Skin epidermis (tissue), 12 donors: Measurements from ENCODE around the gene CSAG2.
"Not testable (repeated sequence)": the region's sequence is repeated elsewhere in the genome, so short reads cannot be mapped to it uniquely, and the experiment has no call there.

Experiments
- H3K27ac ChIP-seq, 21 experiments: fragments of 200-600 bp; sonication (generic) in 11 of 21; one replicate each; pipeline ENCODE4 v1.5.0; 2020; ENCODE audit warnings: mild to moderate bottlenecking in 3 of 21, inconsistent platforms in 2 of 21, moderate library complexity in 2 of 21
- H3K4me3 ChIP-seq, 7 experiments: fragments of 200-600 bp; sonication (generic) in 2 of 7; one replicate each; pipeline ENCODE4 v1.5.0; 2020; ENCODE audit warnings: inconsistent platforms in 2 of 7, mild to moderate bottlenecking in 2 of 7, moderate library complexity in 1 of 7

Gene CSAG2, protein sequence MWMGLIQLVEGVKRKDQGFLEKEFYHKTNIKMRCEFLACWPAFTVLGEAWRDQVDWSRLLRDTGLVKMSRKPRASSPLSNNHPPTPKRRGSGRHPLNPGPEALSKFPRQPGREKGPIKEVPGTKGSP

DNA sequence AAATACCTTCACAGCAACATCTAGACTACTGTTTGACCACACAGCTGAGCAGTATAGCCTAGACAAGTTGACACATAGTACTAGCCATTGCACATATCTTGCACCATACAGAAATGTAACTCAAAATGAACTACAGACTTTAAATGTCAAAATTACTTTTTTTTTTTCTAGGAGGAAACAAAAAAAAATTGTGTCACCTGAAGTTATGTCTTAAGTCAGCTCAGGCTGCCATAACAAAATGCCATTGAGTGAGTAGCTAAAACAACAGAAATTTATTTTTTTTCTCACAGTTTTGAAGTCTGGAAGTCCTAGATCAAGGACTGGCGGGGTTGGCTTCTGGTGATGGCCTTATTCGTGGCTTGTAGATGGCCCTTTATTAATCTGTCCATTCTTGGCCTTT, at the start of gene CSAG2:
Gene CSAG2 (minus strand): TSS at position 101 of the 400 bp plus-strand sequence. CDS start 161 bp downstream, outside the sequence.
- not testable (repeated sequence) for H3K27ac ChIP-seq, H3K4me3 ChIP-seq

DNA sequence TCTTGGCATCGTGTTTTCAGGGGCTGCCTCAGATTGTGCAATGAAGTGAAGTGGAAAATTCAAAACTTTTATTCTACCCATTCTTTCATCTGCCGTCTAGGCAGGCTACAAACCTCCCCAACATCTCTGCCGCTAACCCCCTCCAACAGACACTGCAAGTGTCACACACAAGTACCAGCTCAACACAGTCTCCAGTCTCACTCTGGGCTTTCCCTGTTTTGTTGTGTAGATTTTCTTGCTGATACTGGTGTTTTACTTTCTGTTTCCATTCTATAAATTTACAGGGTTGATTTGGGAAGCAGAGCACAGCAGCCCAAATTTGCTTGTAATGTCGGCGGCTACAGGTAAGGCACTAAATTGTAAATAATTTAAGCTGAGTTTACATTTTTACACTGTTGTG, 45.8 kb upstream of the CSAG2 start:
- H3K4me3 ChIP-seq, H3K27ac ChIP-seq: not testable (repeated sequence)

DNA sequence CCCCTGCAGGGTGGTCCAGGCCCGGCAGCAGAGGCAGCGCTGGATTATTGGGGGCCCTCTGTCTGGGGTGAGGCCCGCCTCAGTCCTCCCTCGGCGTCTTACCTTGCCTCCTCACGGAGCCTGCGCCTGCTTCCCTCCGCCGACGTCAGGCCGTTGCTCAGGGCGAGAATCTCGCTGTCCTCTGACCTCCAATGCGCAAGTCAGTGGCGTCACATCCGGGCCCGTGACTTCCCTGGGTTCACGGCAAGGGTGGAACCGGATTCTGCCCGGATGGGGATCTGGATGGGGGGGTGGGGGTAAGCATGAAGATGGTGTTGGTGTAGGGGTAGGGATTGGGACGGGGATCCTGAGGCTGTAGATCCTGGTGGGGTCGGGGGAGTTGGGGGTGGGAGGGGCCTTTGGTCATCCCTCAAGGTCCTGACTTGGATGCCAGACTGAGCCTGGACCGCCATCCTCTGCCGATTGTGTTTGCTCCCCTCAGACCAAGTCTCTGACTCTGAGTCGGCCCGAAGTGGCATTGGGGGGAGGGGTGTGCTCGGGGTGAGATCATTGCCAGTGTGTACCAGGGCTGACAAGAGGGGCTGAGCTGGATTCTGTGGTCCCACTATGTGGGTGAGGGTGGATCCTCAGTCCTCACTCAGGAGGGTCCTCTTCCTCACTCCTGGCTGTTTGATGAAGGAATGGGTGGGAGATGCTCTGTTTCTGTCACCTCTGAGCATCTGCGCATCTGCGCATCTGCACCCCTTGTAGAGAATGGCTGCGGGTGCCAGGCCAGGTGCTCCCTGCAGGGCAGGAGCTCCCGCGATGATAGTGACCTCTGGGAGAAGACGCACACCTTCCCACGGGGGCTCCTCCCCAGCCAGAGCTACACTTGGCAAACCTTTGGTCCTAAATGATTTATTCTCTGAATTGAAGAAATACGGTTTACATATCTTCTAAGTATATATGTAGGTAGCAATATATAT, 44.9 kb upstream of the CSAG2 start, which contains the start of gene MAGEA2:
Gene MAGEA2 (minus strand): TSS at position 157 of the 965 bp plus-strand sequence. CDS start 2,479 bp downstream, outside the sequence.
- not testable (repeated sequence) for H3K27ac ChIP-seq, H3K4me3 ChIP-seq

DNA sequence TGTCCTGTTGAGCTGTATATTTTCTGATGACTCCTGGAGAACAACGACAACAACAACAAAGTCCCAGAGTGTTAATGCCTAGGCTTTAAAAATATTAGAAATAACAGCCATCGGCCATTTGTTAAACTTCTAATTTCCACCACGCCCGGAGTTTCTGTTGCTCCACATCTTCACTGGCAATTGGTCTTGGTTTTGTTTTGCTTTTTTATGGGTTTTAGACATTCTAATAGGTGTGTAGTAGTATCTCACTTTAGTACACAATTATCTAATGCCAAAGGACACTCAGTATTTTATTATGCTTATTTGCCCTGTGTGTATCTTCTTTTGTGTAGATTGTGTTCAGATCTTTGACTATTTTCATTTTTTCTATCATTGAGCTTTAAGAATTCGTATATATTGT, 29.5 kb upstream of the CSAG2 start:
- Histone ChIP-seq H3K27ac (no peak overlapping the region), H3K4me3 (no peak overlapping the region)

DNA sequence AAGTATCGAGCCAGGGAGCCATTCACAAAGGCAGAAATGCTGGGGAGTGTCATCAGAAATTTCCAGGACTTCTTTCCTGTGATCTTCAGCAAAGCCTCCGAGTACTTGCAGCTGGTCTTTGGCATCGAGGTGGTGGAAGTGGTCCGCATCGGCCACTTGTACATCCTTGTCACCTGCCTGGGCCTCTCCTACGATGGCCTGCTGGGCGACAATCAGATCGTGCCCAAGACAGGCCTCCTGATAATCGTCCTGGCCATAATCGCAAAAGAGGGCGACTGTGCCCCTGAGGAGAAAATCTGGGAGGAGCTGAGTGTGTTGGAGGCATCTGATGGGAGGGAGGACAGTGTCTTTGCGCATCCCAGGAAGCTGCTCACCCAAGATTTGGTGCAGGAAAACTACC, 27.5 kb upstream of the CSAG2 start:
- not testable (repeated sequence) for H3K4me3 ChIP-seq, H3K27ac ChIP-seq

DNA sequence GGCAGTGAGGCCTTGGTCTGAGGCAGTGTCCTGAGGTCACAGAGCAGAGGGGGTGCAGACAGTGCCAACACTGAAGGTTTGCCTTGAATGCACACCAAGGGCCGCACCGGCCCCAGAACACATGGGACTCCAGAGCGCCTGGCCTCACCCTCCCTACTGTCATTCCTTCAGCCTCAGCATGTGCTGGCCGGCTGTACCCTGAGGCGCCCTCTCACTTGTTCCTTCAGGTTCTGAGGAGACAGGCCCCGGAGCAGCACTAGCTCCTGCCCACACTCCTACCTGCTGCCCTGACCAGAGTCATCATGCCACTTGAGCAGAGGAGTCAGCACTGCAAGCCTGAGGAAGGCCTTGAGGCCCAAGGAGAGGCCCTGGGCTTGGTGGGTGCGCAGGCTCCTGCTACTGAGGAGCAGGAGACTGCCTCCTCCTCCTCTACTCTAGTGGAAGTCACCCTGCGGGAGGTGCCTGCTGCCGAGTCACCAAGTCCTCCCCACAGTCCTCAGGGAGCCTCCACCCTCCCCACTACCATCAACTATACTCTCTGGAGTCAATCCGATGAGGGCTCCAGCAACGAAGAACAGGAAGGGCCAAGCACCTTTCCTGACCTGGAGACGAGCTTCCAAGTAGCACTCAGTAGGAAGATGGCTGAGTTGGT, 26.9 kb upstream of the CSAG2 start:
- no peak overlapping the region for H3K4me3 ChIP-seq

DNA sequence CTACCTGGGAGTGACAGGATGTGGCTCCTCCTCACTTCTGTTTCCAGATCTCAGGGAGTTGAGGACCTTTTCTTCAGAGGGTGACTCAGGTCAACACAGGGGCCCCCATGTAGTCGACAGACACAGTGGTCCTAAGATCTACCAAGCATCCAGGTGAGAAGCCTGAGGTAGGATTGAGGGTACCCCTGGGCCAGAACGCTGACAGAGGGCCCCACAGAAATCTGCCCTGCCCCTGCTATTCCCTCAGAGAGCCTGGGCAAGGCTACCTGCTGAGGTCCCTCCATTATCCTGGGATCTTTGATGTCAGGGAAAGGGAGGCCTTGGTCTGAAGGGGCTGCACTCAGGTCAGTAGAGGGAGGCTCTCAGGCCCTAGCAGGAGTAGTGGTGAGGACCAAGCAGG, 26.0 kb upstream of the CSAG2 start:
- no peak overlapping the region for H3K4me3 ChIP-seq
- H3K27ac ChIP-seq: no peak overlapping the region

More for the DNA sequence above, 26.9 kb upstream of the CSAG2 start:
- no peak overlapping the region for H3K27ac ChIP-seq

DNA sequence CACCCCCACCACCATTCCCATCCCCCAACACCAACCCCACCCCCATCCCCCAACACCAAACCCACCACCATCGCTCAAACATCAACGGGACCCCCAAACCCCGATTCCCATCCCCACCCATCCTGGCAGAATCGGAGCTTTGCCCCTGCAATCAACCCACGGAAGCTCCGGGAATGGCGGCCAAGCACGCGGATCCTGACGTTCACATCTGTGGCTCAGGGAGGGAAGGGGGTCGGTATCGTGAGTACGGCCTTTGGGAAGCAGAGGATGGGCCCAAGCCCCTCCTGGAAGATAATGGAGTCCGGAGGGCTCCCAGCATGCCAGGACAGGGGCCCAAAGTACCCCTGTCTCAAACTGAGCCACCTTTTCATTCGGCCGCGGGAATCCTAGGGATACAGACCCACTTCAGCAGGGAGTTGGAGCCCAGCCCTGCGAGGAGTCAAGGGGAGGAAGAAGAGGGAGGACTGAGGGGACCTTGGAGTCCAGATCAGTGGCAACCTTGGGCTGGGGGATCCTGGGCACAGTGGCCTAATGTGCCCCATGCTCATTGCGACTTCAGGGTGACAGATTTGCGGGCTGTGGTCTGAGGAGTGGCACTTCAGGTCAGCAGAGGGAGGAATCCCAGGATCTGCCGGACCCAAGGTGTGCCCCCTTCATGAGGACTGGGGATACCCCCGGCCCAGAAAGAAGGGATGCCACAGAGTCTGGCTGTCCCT, 25.2 kb upstream of the CSAG2 start:
- not testable (repeated sequence) for H3K27ac ChIP-seq, H3K4me3 ChIP-seq

DNA sequence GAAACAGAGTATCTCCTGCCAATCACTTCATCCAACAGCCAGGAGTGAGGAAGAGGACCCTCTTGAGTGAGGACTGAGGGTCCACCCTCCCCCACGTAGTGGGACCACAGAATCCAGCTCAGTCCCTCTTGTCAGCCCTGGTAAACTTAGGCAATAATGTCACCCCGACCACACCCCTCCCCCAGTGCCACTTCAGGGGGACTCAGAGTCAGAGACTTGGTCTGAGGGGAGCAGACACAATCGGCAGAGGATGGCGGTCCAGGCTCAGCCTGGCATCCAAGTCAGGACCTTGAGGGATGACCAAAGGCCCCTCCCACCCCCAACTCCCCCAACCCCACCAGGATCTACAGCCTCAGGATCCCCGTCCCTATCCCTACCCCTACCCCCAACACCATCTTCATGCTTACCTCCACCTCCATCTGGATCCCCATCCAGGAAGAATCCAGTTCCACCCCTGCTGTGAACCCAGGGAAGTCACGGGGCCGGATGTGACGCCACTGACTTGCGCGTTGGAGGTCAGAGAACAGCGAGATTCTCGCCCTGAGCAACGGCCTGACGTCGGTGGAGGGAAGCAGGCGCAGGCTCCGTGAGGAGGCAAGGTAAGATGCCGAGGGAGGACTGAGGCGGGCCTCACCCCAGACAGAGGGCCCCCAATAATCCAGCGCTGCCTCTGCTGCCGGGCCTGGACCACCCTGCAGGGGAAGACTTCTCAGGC, 24.3 kb upstream of the CSAG2 start, which contains the start of the genes CSAG1 and MAGEA12:
Gene CSAG1 (minus strand): TSS at position 461 of the 715 bp plus-strand sequence. CDS start 1,261 bp downstream, outside the sequence.
Gene MAGEA12 (plus strand): TSS at position 497 of the 715 bp plus-strand sequence. CDS start 2,405 bp downstream, outside the sequence.
- no peak within 1 kb of the TSS for H3K27ac ChIP-seq

DNA sequence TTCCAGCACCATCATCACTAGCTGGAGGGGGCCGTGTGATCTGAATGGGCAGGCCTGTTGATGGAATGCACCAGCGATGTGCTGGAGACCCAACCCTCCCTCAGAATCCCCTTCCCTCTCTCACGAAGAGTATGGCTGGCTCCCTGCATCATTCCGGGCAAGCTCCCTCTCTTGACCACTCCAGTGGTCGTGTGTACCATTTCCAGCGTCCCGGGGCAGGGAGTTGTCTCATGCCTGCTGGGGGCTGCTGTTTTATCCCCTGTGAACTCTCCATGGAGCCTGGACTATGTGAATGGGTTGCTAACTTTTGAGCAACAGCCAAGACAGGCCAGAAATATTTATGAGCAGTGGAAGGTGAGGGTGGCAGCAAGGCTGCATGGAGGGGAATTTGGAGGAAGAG, 16.3 kb upstream of the CSAG2 start:
- H3K4me3 ChIP-seq: no peak overlapping the region
- H3K27ac ChIP-seq: no peak overlapping the region

More for the DNA sequence above, 24.3 kb upstream of the CSAG2 start, which contains the start of the genes CSAG1 and MAGEA12:
- H3K4me3 ChIP-seq: no peak within 1 kb of the TSS

DNA sequence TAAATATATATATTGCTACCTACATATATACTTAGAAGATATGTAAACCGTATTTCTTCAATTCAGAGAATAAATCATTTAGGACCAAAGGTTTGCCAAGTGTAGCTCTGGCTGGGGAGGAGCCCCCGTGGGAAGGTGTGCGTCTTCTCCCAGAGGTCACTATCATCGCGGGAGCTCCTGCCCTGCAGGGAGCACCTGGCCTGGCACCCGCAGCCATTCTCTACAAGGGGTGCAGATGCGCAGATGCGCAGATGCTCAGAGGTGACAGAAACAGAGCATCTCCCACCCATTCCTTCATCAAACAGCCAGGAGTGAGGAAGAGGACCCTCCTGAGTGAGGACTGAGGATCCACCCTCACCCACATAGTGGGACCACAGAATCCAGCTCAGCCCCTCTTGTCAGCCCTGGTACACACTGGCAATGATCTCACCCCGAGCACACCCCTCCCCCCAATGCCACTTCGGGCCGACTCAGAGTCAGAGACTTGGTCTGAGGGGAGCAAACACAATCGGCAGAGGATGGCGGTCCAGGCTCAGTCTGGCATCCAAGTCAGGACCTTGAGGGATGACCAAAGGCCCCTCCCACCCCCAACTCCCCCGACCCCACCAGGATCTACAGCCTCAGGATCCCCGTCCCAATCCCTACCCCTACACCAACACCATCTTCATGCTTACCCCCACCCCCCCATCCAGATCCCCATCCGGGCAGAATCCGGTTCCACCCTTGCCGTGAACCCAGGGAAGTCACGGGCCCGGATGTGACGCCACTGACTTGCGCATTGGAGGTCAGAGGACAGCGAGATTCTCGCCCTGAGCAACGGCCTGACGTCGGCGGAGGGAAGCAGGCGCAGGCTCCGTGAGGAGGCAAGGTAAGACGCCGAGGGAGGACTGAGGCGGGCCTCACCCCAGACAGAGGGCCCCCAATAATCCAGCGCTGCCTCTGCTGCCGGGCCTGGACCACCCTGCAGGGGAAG, 5.0 kb upstream of the CSAG2 start, which contains the start of gene MAGEA2B:
Gene MAGEA2B (plus strand): TSS at position 814 of the 973 bp plus-strand sequence. CDS start 2,479 bp downstream, outside the sequence.
- not testable (repeated sequence) for H3K27ac ChIP-seq, H3K4me3 ChIP-seq

DNA sequence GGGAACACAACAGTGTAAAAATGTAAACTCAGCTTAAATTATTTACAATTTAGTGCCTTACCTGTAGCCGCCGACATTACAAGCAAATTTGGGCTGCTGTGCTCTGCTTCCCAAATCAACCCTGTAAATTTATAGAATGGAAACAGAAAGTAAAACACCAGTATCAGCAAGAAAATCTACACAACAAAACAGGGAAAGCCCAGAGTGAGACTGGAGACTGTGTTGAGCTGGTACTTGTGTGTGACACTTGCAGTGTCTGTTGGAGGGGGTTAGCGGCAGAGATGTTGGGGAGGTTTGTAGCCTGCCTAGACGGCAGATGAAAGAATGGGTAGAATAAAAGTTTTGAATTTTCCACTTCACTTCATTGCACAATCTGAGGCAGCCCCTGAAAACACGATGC, 4.1 kb upstream of the CSAG2 start:
- H3K27ac ChIP-seq, H3K4me3 ChIP-seq: not testable (repeated sequence)

DNA sequence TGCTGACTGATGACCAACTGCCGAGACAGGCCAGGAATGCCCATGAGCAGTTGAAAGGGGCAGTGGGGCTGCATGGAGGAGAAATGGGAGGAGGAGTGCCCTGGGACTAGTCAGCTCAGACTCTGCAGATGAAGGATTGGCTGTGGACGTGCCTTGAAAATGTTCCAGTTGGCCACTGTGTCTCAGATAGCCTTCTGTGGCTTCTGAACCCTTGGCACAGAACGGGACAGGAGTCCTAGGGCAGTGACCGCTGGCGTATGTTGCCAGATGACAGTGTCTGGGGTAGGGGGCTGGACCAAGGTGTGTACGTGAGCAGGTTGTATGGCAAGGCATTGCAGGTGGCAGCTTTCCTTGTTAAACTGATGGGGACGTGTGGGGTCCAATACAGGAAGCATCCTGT, 2.6 kb downstream of the CSAG2 start:
- not testable (repeated sequence) for H3K4me3 ChIP-seq, H3K27ac ChIP-seq

DNA sequence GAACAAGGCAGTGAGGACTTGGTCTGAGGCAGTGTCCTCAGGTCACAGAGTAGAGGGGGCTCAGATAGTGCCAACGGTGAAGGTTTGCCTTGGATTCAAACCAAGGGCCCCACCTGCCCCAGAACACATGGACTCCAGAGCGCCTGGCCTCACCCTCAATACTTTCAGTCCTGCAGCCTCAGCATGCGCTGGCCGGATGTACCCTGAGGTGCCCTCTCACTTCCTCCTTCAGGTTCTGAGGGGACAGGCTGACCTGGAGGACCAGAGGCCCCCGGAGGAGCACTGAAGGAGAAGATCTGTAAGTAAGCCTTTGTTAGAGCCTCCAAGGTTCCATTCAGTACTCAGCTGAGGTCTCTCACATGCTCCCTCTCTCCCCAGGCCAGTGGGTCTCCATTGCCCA, 8.7 kb downstream of the CSAG2 start:
- H3K27ac ChIP-seq, H3K4me3 ChIP-seq: not testable (repeated sequence)

DNA sequence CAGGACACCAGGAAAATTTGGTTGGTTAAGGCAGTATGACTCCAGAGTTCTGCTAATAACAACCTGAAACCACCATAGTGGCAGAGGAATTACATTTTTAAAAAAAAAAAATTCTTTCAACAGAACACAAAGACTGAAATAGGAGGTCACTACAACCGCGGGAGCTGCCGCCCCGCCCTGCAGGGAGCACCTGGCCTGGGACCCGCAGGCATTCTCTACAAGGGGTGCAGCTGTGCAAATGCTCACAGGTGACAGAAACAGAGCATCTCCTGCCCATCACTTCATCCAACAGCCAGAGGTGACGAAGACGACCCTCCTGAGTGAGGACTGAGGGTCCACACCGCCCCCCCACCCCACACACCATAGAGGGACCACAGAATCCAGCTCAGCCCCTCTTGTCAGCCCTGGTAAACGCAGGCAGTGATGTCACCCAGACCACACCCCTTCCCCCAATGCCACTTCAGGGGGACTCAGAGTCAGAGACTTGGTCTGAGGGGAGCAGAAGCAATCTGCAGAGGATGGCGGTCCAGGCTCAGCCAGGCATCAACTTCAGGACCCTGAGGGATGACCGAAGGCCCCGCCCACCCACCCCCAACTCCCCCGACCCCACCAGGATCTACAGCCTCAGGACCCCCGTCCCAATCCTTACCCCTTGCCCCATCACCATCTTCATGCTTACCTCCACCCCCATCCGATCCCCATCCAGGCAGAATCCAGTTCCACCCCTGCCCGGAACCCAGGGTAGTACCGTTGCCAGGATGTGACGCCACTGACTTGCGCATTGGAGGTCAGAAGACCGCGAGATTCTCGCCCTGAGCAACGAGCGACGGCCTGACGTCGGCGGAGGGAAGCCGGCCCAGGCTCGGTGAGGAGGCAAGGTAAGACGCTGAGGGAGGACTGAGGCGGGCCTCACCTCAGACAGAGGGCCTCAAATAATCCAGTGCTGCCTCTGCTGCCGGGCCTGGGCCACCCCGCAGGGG, 10.8 kb downstream of the CSAG2 start, which contains the start of gene MAGEA3:
Gene MAGEA3 (plus strand): TSS at position 843 of the 980 bp plus-strand sequence. CDS start 2,039 bp downstream, outside the sequence.
- not testable (repeated sequence) for H3K4me3 ChIP-seq, H3K27ac ChIP-seq

DNA sequence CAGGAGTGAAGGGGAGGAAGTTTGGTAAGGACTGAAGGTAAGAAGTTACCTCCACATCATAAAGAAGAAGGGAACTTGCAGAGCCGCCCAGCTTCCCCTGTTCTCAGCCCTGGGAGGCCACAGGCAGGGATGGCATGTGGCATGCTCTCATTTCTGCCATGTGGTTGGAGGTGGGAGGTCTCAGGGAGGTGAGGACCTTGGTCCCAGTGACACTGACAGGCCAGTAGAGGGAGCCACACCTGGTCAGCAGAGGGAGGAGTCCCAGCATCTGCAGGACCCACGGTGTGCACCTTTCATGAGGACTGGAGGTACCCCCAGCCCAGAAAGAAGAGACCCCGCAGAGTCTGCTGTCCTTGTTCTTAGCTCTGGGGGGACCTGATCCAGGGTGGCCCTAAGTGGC, 28.1 kb downstream of the CSAG2 start:
- not testable (repeated sequence) for H3K27ac ChIP-seq, H3K4me3 ChIP-seq
